HFFc6 (cell line): Measurements from ENCODE around the gene LONRF3. TPM values are rescaled to one million over a fixed set of nuclear protein-coding genes. Genes with fewer than 3 reads are reported as not detected.
"Not testable (repeated sequence)": the region's sequence is repeated elsewhere in the genome, so short reads cannot be mapped to it uniquely, and the experiment has no call there.

Source experiments
- DNase-seq: peaks from one replicate; pipeline ENCODE4 v3.0.0-alpha.2; 2018
- H3K27ac Mint-ChIP-seq: 2 replicates; pipeline ENCODE4 v1.8.0; 2020; ENCODE audit warnings: mild to moderate bottlenecking, mixed read lengths
- H3K27me3 Mint-ChIP-seq: 2 replicates; pipeline ENCODE4 v1.8.0; 2021; ENCODE audit warnings: mild to moderate bottlenecking, moderate library complexity, mixed read lengths; ENCODE audit not compliant: insufficient read depth
- H3K36me3 Mint-ChIP-seq: 2 replicates; pipeline ENCODE4 v1.8.0; 2021; ENCODE audit warnings: low read depth, mixed read lengths
- H3K4me1 Mint-ChIP-seq: 2 replicates; pipeline ENCODE4 v1.8.0; 2020; ENCODE audit warnings: low read depth, mixed read lengths
- H3K4me3 Mint-ChIP-seq: 2 replicates; pipeline ENCODE4 v1.8.0; 2020; ENCODE audit warnings: mild to moderate bottlenecking, moderate library complexity, mixed read lengths
- H3K9me3 Mint-ChIP-seq: 2 replicates; pipeline ENCODE4 v1.8.0; 2020; ENCODE audit warnings: mild to moderate bottlenecking, mixed read lengths
- total RNA-seq, 6 experiments: library from RNA; stranded (reverse); fragmentation: NEBNext Ultra II Directional; extraction: Animal tissue kit (Norgen Biotek cat#: 25700); gene quantifications; 2 replicates in 1 of 6; 3 replicates in 5 of 6; pipeline ENCODE4 v1.2.3, GENCODE V29; 2021
- TF ChIP-seq, protein P1 (sequence below): fragments of 200-600 bp; sonication (generic); IDR thresholded peaks from 2 replicates; pipeline ENCODE4 v1.5.0; 2021; ENCODE audit warnings: antibody characterized with exemption, mild to moderate bottlenecking

Gene LONRF3
- total RNA-seq, 6 experiments from 2014 or later, result not detected

DNA sequence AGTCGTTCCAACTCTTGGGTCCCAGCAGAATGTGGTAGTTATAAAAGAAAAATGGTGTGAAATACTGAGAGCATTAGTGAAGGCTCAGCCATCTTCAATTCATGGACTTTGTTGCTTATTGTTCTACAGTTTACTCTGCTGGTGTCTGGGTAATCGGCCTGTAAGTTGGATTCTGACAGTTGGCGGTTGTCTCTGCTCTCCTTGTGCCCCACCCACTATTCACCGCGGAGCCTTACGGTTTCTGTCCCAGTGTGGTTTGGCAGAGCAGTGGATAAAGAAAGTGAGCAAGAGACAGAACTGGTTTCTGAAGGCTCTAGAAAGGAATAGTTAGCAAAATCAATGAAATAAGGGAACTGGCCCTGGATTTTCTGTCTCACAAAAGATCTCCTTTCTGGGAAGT lies 9.1 kb downstream of the LONRF3 start:
- no peak for DNase-seq
- Mint-ChIP-seq H3K9me3 (no peaks in the 10 kb centered on the region), H3K4me1 (no peaks in the 10 kb centered on the region), H3K27ac (no peak overlapping the region), H3K36me3 (no peaks in the 10 kb centered on the region), H3K27me3 (peaks cover 14% of the 10 kb centered on the region), H3K4me3 (no peak overlapping the region)
- TF ChIP-seq, protein P1, sequence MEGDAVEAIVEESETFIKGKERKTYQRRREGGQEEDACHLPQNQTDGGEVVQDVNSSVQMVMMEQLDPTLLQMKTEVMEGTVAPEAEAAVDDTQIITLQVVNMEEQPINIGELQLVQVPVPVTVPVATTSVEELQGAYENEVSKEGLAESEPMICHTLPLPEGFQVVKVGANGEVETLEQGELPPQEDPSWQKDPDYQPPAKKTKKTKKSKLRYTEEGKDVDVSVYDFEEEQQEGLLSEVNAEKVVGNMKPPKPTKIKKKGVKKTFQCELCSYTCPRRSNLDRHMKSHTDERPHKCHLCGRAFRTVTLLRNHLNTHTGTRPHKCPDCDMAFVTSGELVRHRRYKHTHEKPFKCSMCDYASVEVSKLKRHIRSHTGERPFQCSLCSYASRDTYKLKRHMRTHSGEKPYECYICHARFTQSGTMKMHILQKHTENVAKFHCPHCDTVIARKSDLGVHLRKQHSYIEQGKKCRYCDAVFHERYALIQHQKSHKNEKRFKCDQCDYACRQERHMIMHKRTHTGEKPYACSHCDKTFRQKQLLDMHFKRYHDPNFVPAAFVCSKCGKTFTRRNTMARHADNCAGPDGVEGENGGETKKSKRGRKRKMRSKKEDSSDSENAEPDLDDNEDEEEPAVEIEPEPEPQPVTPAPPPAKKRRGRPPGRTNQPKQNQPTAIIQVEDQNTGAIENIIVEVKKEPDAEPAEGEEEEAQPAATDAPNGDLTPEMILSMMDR, result no peak

DNA sequence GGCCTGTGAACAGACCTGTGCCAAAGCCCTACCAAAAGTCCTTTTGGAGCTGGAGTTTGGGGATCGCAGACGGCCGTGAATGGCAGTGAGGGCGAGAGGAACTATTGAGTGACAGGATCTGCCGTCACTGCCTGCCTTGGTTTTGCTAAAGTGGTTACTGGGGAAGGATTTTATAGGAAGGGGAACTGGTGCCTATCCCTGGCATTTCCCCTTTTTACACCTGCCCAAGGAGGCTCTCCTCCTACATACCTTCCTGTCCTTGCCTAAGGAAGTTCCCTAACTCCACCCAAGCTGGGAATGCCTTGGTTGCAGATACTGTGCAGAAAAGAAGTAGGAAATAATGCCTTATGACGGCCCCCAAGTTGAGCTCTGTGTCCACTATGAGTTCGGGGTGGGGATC lies 14.5 kb downstream of the LONRF3 start:
- H3K4me1 Mint-ChIP-seq, result no peaks in the 10 kb centered on the region
- no peak overlapping the region for H3K27ac Mint-ChIP-seq
- no peak for DNase-seq
- TF ChIP-seq, protein P1, result no peak
- H3K9me3 Mint-ChIP-seq, result no peaks in the 10 kb centered on the region
- peaks cover 20% of the 10 kb centered on the region for H3K27me3 Mint-ChIP-seq
- H3K36me3 Mint-ChIP-seq, result no peaks in the 10 kb centered on the region
- H3K4me3 Mint-ChIP-seq, result no peak overlapping the region

DNA sequence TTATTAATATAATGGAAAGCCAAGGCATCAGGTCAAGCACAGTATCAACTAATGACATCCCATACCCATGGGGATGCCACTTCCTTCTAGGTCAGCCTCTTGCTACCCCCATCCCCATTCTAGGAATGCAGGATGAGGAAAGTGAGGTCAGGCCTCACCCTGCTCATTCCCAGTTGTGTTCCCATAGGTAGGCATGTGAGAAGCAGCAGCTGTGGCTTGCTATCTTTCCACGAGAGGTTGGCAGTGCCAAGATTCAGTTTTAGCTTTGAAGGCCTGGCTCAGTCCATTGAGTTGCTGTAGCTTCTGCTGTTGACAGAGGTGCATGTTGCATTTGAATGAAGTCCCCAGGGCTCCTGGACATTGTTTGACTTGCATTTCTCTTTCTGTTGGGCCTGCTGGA lies 15.5 kb downstream of the LONRF3 start:
- Mint-ChIP-seq H3K36me3 (no peaks in the 10 kb centered on the region), H3K27ac (no peak overlapping the region), H3K27me3 (peaks cover 20% of the 10 kb centered on the region), H3K9me3 (no peaks in the 10 kb centered on the region), H3K4me1 (no peaks in the 10 kb centered on the region), H3K4me3 (no peak overlapping the region)
- TF ChIP-seq, protein P1, result no peak
- no peak for DNase-seq

DNA sequence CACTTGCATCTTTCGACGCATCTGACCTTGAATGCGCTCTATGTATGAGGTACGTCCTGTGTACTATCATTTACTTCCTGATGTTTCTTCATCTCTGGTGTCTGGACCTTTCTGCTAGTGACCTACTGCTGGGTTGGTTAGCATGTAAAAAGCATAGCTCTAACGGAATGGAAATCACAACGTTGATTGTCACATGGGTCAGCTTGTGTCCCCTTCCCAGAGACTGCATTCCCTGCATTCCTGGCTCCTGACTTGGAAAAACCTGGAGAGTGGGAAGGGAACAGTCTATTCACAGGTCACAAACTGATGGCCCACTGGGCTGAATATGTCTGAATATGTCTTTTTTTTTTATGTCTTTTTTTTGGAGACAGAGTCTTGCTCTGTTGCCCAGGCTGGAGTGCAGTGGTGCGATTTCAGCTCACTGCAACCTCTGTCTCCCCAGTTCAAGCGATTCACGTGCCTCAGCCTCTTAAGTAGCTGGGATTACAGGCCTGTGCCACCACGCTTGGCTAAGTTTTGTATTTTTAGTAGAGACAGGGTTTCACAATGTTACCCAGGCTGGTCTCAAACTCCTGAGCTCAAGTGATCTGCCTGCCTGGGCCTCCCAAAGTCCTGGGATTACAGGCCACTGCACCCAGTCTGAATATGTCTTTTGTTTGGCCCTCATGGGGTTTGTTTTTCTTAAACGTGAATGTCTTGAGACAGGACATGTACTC lies 16.3 kb downstream of the LONRF3 start:
- DNase-seq, result no peak
- no peaks in the 10 kb centered on the region for H3K9me3 Mint-ChIP-seq
- no peaks in the 10 kb centered on the region for H3K4me1 Mint-ChIP-seq
- TF ChIP-seq, protein P1, result no peak
- H3K27ac Mint-ChIP-seq, result no peak overlapping the region
- H3K27me3 Mint-ChIP-seq, result peaks cover 22% of the 10 kb centered on the region
- H3K36me3 Mint-ChIP-seq, result no peaks in the 10 kb centered on the region
- no peak overlapping the region for H3K4me3 Mint-ChIP-seq

DNA sequence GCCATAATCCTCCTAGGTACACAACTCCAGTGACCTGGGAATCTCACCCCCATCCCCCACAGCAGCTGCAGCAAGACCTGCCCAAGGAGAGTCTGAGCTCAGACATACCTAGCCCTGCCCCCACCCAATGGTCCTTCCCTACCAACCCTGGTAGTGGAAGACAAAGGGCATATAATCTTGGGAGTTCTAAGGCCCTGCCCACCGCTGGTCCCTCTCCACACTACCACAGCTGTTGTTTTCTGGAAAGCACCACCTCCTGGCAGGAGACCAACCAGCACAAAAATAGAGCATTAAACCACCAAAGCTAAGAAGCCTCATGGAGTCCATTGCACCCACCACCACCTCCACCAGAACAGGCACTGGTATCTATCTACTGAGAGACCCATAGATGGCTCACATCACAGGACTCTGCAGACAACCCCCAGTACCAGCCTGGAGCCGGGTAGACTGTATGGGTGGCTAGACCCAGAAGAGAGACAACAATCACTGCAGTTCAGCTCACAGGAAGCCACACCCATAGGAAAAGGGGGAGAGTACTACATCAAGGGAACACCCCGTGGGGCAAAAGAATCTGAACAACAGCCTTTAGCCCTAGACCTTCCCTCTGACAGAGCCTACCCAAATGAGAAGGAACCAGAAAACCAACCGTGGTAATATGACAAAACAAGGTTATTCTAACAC lies 18.2 kb downstream of the LONRF3 start:
- H3K4me3 Mint-ChIP-seq, H3K27ac Mint-ChIP-seq, H3K36me3 Mint-ChIP-seq, DNase-seq, H3K4me1 Mint-ChIP-seq, H3K9me3 Mint-ChIP-seq: not testable (repeated sequence)
- H3K27me3 Mint-ChIP-seq, result peaks cover 19% of the 10 kb centered on the region

DNA sequence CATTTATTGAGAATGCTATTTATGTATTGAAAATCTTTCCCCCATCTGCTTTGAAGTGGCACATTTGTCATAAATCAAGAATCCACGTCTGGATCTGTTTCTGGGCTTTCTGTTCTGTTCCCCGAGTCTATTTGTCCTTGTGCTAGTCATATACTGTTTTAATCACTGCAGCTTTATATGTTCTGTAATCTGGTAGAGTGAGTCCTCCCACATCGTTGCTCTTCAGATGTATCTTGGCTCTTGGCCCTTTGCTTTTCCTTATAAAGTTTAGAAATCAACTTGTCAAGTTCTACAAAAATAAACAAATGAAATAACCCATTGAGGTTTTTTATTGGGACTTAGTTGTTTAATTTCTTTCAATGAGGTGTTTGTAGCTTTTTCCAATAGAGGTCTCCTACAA lies 29.0 kb downstream of the LONRF3 start:
- Mint-ChIP-seq H3K9me3 (no peaks in the 10 kb centered on the region), H3K4me3 (no peak overlapping the region), H3K36me3 (no peaks in the 10 kb centered on the region), H3K27ac (no peak overlapping the region), H3K4me1 (no peaks in the 10 kb centered on the region), H3K27me3 (peaks cover 15% of the 10 kb centered on the region)
- DNase-seq, result no peak
- TF ChIP-seq, protein P1, result no peak
